GM12891 (cell line): ENCODE measurements around the gene CHST8.
A peak's percentile ranks its signal among the peaks of the same experiment; 100 is the strongest.

ENCODE experiments used
- DNase-seq: peaks from one replicate; pipeline ENCODE4 v3.0.0; 2011; ENCODE audit warnings: low spot score; ENCODE audit not compliant: insufficient read length
- FAIRE-seq: peaks from 2 replicates; lab custom pipeline; 2011; peaks lifted over from hg19 to GRCh38; lab: Jason Lieb, UNC
- PAX5 ChIP-seq: IDR thresholded peaks from 2 replicates; pipeline ENCODE4 v1.6.1; 2011; ENCODE audit warnings: low read length, moderate library complexity, mild to moderate bottlenecking; ENCODE audit not compliant: insufficient read depth, severe bottlenecking
- POLR2A ChIP-seq: IDR thresholded peaks from 2 replicates; pipeline ENCODE4 v1.6.1; 2011; ENCODE audit warnings: low read depth, low read length, control low read depth
- POLR2AphosphoS5 ChIP-seq: IDR thresholded peaks from 2 replicates; pipeline ENCODE4 v1.6.1; 2011; ENCODE audit warnings: low read depth, low read length, control low read depth
- POU2F2 ChIP-seq: IDR thresholded peaks from 2 replicates; pipeline ENCODE4 v1.6.1; 2011; ENCODE audit warnings: low read depth, mild to moderate bottlenecking, control low read depth, low read length, moderate library complexity
- SPI1 ChIP-seq: IDR thresholded peaks from 2 replicates; pipeline ENCODE4 v1.6.1; 2011; ENCODE audit warnings: low read depth, low read length, control low read depth
- TAF1 ChIP-seq: IDR thresholded peaks from 2 replicates; pipeline ENCODE4 v1.6.1; 2011; ENCODE audit warnings: low read depth, low read length, control low read depth

CHST8 gene

GRCh38 chr19:33759356-33759755, 137.6 kb downstream of the CHST8 start:
- DNase-seq: no peak
- FAIRE-seq: no peak
- TF ChIP-seq POU2F2 (no peak), PAX5 (no peak), TAF1 (no peak), SPI1 (no peak), POLR2AphosphoS5 (no peak), POLR2A (no peak)

DNA sequence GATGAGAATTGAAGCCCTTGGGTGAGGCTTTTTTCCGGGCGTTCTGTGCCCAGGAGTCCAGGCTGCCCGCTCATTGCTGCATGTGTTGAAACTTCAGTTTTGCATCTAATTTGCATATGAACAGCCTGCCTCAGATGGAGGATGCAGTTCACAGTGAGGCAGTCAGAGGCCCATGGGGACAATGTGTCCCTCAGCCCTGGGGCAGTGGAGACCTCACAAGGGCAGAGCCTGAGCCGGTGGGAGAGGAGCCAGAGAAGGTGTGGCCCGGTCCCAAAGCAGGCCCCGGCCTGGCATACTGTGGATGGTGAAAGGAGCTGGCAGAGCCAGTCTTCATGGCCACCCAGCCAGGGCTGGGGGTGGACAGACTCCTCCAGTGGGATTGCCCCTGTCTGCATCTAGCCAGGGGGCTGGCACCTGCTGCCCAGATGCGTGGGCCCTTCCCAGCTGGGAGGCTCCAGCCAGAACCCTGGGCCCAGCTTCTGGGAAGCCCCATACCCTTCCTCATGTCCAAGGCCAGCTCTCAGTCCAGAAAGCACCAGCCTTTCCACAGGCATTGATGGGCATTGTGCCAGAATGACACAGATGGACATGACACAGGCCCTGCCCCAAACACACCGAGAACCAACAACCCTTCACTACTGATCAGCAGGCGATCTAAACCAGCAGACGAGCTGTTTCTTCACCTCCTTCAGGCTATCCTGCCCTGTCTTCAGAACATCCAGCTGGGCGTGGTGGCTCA, 142.0 kb downstream of the CHST8 start:
- no peak for FAIRE-seq
- no peak for DNase-seq

GRCh38 chr19:33766623-33767022, 144.9 kb downstream of the CHST8 start:
- TF ChIP-seq PAX5: no peak
- no peak for TF ChIP-seq POLR2A
- no peak for TF ChIP-seq POU2F2
- TF ChIP-seq POLR2AphosphoS5: no peak
- TF ChIP-seq TAF1: no peak
- no peak for TF ChIP-seq SPI1
- FAIRE-seq: no peak
- no peak for DNase-seq

More for the DNA sequence above, 142.0 kb downstream of the CHST8 start:
- no peak for TF ChIP-seq PAX5
- no peak for TF ChIP-seq TAF1
- no peak for TF ChIP-seq POLR2AphosphoS5
- no peak for TF ChIP-seq POU2F2
- TF ChIP-seq SPI1: no peak
- TF ChIP-seq POLR2A: no peak

- no peak for DNase-seq
- no peak for FAIRE-seq
- TF ChIP-seq PAX5: no peak
- no peak for TF ChIP-seq POLR2AphosphoS5
- TF ChIP-seq SPI1: no peak
- TF ChIP-seq POLR2A: no peak
- TF ChIP-seq TAF1: no peak
Observed at GRCh38 chr19:33767898-33768413, 146.2 kb downstream of the CHST8 start.

DNA sequence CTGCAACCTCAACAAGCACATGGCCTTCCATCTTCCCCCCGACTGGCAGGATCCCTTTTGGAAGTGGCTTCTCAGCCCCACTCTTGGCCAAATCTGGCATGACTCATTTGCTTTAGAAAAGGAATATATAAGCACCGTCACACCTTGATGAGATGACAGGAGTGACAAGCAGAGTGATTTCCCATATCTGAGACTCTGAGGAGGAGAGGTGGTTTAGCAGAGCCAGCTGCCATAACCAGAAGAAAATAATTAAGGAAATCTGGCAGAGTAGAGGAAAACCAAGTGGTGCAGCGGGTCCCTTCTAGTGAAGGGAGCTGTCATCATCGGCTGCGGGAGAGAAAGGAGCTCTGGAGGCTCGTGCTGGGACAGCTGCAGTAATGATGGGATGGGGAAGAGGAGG, 147.5 kb downstream of the CHST8 start:
- no peak for TF ChIP-seq POU2F2
- no peak for TF ChIP-seq POLR2A
- TF ChIP-seq TAF1: no peak
- TF ChIP-seq PAX5: no peak
- TF ChIP-seq POLR2AphosphoS5: no peak
- TF ChIP-seq SPI1: no peak
- FAIRE-seq (no peak), DNase-seq (no peak)

GRCh38 chr19:33770107-33770506, 148.4 kb downstream of the CHST8 start:
- no peak for FAIRE-seq
- TF ChIP-seq POU2F2 (no peak), POLR2AphosphoS5 (no peak), TAF1 (no peak), SPI1 (no peak), PAX5 (no peak), POLR2A (no peak)
- DNase-seq: no peak

DNA sequence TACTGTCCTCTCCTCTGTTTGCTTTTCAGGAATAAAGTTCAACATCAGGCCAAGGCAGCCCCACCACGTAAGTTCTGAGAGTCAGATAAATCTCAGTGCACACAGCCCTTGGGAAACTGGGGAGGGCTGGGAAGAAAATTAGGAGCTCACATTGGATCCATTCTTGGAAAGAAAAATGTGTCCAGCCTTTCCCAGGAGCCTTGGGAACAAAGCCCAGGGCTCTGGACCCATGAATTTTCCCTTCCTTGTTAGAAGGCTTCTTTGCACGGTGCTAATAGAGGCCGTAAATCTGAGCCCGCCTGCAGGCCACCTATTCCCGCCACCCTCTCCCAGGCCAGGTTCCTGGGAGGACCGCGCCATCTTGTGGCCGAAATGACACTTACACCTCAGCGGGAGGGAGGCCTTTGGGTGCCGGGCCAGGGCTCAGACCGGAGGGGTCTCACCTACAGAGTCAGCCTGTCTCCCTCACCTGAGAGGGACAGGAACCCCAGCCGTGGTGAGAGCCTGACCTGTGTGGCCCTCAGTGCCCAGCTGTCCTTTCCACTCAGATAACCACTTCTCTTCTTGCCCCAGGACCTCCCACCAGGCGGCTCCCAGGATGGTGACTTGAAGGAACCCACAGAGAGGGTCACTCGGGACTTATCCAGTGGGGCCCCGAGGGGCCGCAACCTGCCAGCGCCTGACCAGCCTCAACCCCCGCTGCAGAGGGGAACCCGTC, 149.8 kb downstream of the CHST8 start:
- peak; percentile 85 for DNase-seq
- no peak for TF ChIP-seq TAF1
- no peak for TF ChIP-seq SPI1
- no peak for TF ChIP-seq POU2F2
- TF ChIP-seq POLR2A: no peak
- TF ChIP-seq POLR2AphosphoS5: no peak
- TF ChIP-seq PAX5: no peak
- peak; percentile 84 for FAIRE-seq

- DNase-seq (no peak), FAIRE-seq (no peak)
- TF ChIP-seq SPI1 (no peak), TAF1 (no peak), POLR2AphosphoS5 (no peak), PAX5 (no peak), POLR2A (no peak), POU2F2 (no peak)
Observed at GRCh38 chr19:33772102-33772857, 150.5 kb downstream of the CHST8 start.
